ENCODE results near the gene B3GNT2.

DNA sequence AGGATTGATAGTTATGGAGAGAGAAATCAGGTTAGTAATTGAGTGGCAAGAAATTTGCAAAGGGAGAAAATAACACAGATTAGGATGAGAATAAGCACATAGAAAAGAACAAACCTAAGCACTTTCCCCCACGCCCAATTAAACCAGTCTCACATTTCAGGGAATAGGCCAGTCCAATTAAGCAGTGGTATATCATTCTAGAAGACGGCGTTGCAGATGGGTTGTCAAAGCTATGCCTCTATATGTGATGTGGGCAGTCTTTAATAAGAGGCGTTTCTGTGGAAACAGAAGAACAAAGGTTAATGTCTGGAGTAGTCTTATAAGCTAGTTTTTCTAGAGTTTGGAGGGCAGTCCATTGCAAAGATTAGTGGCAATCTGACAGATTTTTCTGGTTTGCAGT, 61.6 kb downstream of the B3GNT2 start:
- TF ChIP-seq EZH2phosphoT487 (IDR thresholded peaks at IDR 0.05; ENCODE audit: borderline replicate concordance) = no peak
- TF ChIP-seq, protein P1, sequence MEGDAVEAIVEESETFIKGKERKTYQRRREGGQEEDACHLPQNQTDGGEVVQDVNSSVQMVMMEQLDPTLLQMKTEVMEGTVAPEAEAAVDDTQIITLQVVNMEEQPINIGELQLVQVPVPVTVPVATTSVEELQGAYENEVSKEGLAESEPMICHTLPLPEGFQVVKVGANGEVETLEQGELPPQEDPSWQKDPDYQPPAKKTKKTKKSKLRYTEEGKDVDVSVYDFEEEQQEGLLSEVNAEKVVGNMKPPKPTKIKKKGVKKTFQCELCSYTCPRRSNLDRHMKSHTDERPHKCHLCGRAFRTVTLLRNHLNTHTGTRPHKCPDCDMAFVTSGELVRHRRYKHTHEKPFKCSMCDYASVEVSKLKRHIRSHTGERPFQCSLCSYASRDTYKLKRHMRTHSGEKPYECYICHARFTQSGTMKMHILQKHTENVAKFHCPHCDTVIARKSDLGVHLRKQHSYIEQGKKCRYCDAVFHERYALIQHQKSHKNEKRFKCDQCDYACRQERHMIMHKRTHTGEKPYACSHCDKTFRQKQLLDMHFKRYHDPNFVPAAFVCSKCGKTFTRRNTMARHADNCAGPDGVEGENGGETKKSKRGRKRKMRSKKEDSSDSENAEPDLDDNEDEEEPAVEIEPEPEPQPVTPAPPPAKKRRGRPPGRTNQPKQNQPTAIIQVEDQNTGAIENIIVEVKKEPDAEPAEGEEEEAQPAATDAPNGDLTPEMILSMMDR (conservative IDR thresholded peaks at IDR 0.05; ENCODE audit: low read length) = no peak

Data from Loucy (cell line).